Endodermal cell (in vitro differentiated cells): Measurements from ENCODE around the gene DAPK2. TPM values are rescaled to one million over a fixed set of nuclear protein-coding genes. Genes with fewer than 3 reads are reported as not detected.

Experiments
- DNase-seq: peaks from one replicate; pipeline ENCODE4 v3.0.0-alpha.2; 2017
- H3K27ac ChIP-seq: 2 replicates; pipeline ENCODE4 v1.5.1; 2013; ENCODE audit warnings: mild to moderate bottlenecking, low read depth, low read length, moderate library complexity
- H3K27me3 ChIP-seq: 2 replicates; pipeline ENCODE4 v1.6.1; 2013; ENCODE audit warnings: mild to moderate bottlenecking, low read length, moderate library complexity; ENCODE audit not compliant: insufficient read depth, control insufficient read depth, poor library complexity, severe bottlenecking
- H3K36me3 ChIP-seq: 2 replicates; pipeline ENCODE4 v1.7.0; 2013; ENCODE audit warnings: mild to moderate bottlenecking, low read length, moderate library complexity; ENCODE audit not compliant: control insufficient read depth, insufficient read depth
- H3K4me1 ChIP-seq: one replicate; pipeline ENCODE4 v1.7.0; 2013; ENCODE audit warnings: low read length; ENCODE audit not compliant: control insufficient read depth, insufficient read depth
- H3K4me3 ChIP-seq: 2 replicates; pipeline ENCODE4 v1.5.1; 2013; ENCODE audit warnings: mild to moderate bottlenecking, low read length, moderate library complexity
- H3K9ac ChIP-seq: 2 replicates; pipeline ENCODE4 v1.6.1; 2013; ENCODE audit warnings: mild to moderate bottlenecking, low read length, moderate library complexity; ENCODE audit not compliant: poor library complexity, severe bottlenecking; ENCODE audit errors: extremely low read depth
- H3K9me3 ChIP-seq: 2 replicates; pipeline ENCODE4 v1.6.1; 2013; ENCODE audit warnings: mild to moderate bottlenecking, low read length, moderate library complexity; ENCODE audit not compliant: control insufficient read depth
- H3K27ac Mint-ChIP-seq: 2 replicates; pipeline ENCODE4 v1.8.0; 2020; ENCODE audit warnings: mixed read lengths
- H3K27me3 Mint-ChIP-seq: 2 replicates; pipeline ENCODE4 v1.8.0; 2021; ENCODE audit warnings: mild to moderate bottlenecking, mixed read lengths; ENCODE audit not compliant: insufficient read depth
- H3K36me3 Mint-ChIP-seq: 2 replicates; pipeline ENCODE4 v1.8.0; 2020; ENCODE audit warnings: low read depth, mixed read lengths
- H3K4me1 Mint-ChIP-seq: 2 replicates; pipeline ENCODE4 v1.8.0; 2020; ENCODE audit warnings: mixed read lengths
- H3K4me3 Mint-ChIP-seq: 2 replicates; pipeline ENCODE4 v1.8.0; 2020; ENCODE audit warnings: mild to moderate bottlenecking, moderate library complexity, mixed read lengths
- H3K9me3 Mint-ChIP-seq: 2 replicates; pipeline ENCODE4 v1.8.0; 2020; ENCODE audit warnings: mild to moderate bottlenecking, mixed read lengths
- WGBS, 2 experiments: methylation state at CpG; one replicate each; pipeline versions ENCODE4 v1.1.5 to v1.1.7; 2013; ENCODE audit warnings: missing lambda C conversion rate in 2 of 2, mixed read lengths in 1 of 2; ENCODE audit not compliant: insufficient coverage in 1 of 2, insufficient read length in 1 of 2; 5-methylcytosine and 5-hydroxymethylcytosine counted together
- total RNA-seq, 2 donors: library from RNA; stranded (reverse); fragmentation: NEBNext Ultra II Directional in 1 of 2; extraction: Animal tissue kit (Norgen Biotek cat#: 25700) in 1 of 2; gene quantifications; 2 replicates in 1 of 2; 3 replicates in 1 of 2; pipeline ENCODE4 v1.2.1, GENCODE V29; 2021
- TF ChIP-seq, protein P1 (sequence below): fragments of 200-600 bp; sonication (generic); conservative IDR thresholded peaks from 2 replicates; pipeline ENCODE4 v1.5.0; 2021; ENCODE audit warnings: antibody characterized with exemption, mild to moderate bottlenecking

The DAPK2 gene
- total RNA-seq, 2 donors from 2014 or later: 2.4 to 2.6 TPM

- no peak overlapping the region for H3K4me3 Mint-ChIP-seq
- TF ChIP-seq, protein P1, sequence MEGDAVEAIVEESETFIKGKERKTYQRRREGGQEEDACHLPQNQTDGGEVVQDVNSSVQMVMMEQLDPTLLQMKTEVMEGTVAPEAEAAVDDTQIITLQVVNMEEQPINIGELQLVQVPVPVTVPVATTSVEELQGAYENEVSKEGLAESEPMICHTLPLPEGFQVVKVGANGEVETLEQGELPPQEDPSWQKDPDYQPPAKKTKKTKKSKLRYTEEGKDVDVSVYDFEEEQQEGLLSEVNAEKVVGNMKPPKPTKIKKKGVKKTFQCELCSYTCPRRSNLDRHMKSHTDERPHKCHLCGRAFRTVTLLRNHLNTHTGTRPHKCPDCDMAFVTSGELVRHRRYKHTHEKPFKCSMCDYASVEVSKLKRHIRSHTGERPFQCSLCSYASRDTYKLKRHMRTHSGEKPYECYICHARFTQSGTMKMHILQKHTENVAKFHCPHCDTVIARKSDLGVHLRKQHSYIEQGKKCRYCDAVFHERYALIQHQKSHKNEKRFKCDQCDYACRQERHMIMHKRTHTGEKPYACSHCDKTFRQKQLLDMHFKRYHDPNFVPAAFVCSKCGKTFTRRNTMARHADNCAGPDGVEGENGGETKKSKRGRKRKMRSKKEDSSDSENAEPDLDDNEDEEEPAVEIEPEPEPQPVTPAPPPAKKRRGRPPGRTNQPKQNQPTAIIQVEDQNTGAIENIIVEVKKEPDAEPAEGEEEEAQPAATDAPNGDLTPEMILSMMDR: no peak
- H3K27ac Mint-ChIP-seq: no peak overlapping the region
- Histone ChIP-seq H3K9ac (no peak overlapping the region), H3K36me3 (no peaks in the 10 kb centered on the region), H3K27me3 (peaks cover 5% of the 10 kb centered on the region), H3K27ac (no peak overlapping the region), H3K4me3 (no peak overlapping the region), H3K4me1 (no peaks in the 10 kb centered on the region), H3K9me3 (no peaks in the 10 kb centered on the region)
- WGBS, 2 experiments: 84 to 100% methylated on average over 1 to 2 of the region's 2 CpGs
- DNase-seq: no peak
- H3K4me1 Mint-ChIP-seq: no peaks in the 10 kb centered on the region
- peaks cover 4% of the 10 kb centered on the region for H3K27me3 Mint-ChIP-seq
- no peaks in the 10 kb centered on the region for H3K36me3 Mint-ChIP-seq
- H3K9me3 Mint-ChIP-seq: no peaks in the 10 kb centered on the region
These were observed 176.8 kb downstream of the DAPK2 start for GRCh38 chr15:63869371-63870042.

DNA sequence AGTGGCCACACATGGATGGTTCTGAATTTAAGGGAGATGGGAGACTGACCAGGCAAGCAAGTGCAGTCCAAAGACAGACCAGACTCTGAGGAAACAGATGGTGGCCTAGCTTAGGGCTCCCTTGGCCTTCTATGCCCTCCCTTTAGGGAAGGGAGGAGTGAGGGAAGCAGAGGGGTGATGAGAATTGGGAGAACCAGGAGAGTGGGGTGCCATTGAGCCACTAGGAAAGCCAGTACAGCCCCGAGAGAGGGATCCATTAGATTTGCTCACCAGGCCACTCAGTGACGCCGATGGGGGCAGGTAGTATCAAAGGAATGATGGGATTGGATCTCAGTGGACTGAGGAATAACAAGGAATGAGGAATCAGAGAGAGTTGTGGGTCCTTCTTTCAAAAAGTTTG, 182.1 kb downstream of the DAPK2 start:
- Histone ChIP-seq H3K27ac (no peak overlapping the region), H3K36me3 (no peaks in the 10 kb centered on the region), H3K4me1 (no peaks in the 10 kb centered on the region), H3K9me3 (no peaks in the 10 kb centered on the region), H3K27me3 (peaks cover 5% of the 10 kb centered on the region), H3K9ac (no peak overlapping the region), H3K4me3 (no peak overlapping the region)
- no peak overlapping the region for H3K4me3 Mint-ChIP-seq
- TF ChIP-seq, protein P1: no peak
- 45 to 67% methylated on average over 3 of the region's 3 CpGs for WGBS, 2 experiments
- no peak overlapping the region for H3K27ac Mint-ChIP-seq
- DNase-seq: no peak
- no peaks in the 10 kb centered on the region for H3K9me3 Mint-ChIP-seq
- no peaks in the 10 kb centered on the region for H3K36me3 Mint-ChIP-seq
- no peaks in the 10 kb centered on the region for H3K4me1 Mint-ChIP-seq
- H3K27me3 Mint-ChIP-seq: no peaks in the 10 kb centered on the region

GRCh38 chr15:63861946-63862517, 184.3 kb downstream of the DAPK2 start:
- no peak overlapping the region for H3K9ac ChIP-seq
- H3K27ac Mint-ChIP-seq: no peak overlapping the region
- H3K27ac ChIP-seq: no peak overlapping the region
- no peaks in the 10 kb centered on the region for H3K27me3 ChIP-seq
- no peaks in the 10 kb centered on the region for H3K36me3 Mint-ChIP-seq
- no peaks in the 10 kb centered on the region for H3K9me3 Mint-ChIP-seq
- no peak for DNase-seq
- H3K4me3 ChIP-seq: no peak overlapping the region
- WGBS, 2 experiments: 90 to 100% methylated on average over 2 of the region's 2 CpGs
- no peaks in the 10 kb centered on the region for H3K4me1 Mint-ChIP-seq
- no peaks in the 10 kb centered on the region for H3K36me3 ChIP-seq
- H3K27me3 Mint-ChIP-seq: no peaks in the 10 kb centered on the region
- H3K4me3 Mint-ChIP-seq: no peak overlapping the region
- TF ChIP-seq, protein P1: no peak
- no peaks in the 10 kb centered on the region for H3K4me1 ChIP-seq
- H3K9me3 ChIP-seq: no peaks in the 10 kb centered on the region
